Skeletal muscle tissue (tissue), 4 donors: ENCODE results near the gene KCNJ14. TPM values are rescaled to one million over a fixed set of nuclear protein-coding genes. Genes with fewer than 3 reads are reported as not detected.

Source experiments
- H3K27ac ChIP-seq: one replicate; pipeline ENCODE4 v1.7.0; 2013; ENCODE audit warnings: mild to moderate bottlenecking, low read depth, low read length, inconsistent platforms
- H3K27me3 ChIP-seq, 3 donors: one replicate each; pipeline ENCODE4 v1.7.0; 2013; ENCODE audit warnings: low read length in 3 of 3; ENCODE audit not compliant: control insufficient read depth in 3 of 3, insufficient read depth in 3 of 3
- H3K36me3 ChIP-seq, 3 donors: one replicate each; pipeline ENCODE4 v1.7.0; 2013; ENCODE audit warnings: low read length in 3 of 3; ENCODE audit not compliant: control insufficient read depth in 3 of 3, insufficient read depth in 3 of 3
- H3K4me1 ChIP-seq, 3 donors: one replicate each; pipeline ENCODE4 v1.7.0; 2013; ENCODE audit warnings: low read length in 3 of 3, mild to moderate bottlenecking in 3 of 3; ENCODE audit not compliant: control insufficient read depth in 3 of 3, insufficient read depth in 3 of 3
- H3K4me3 ChIP-seq, 3 donors: one replicate each; pipeline ENCODE4 v1.7.0; 2013; ENCODE audit warnings: low read length in 3 of 3
- H3K9ac ChIP-seq, 3 donors: one replicate each; pipeline ENCODE4 v1.7.0; 2013; ENCODE audit warnings: low read length in 3 of 3, mild to moderate bottlenecking in 3 of 3, moderate library complexity in 2 of 3, low read depth in 1 of 3
- H3K9me3 ChIP-seq, 3 donors: one replicate each; pipeline ENCODE4 v1.7.0; 2013; ENCODE audit warnings: low read length in 3 of 3; ENCODE audit not compliant: control insufficient read depth in 3 of 3
- total RNA-seq: library from RNA; depleted of rRNA; stranded (reverse); fragments of >200 nt; gene quantifications from one replicate; pipeline ENCODE4 v1.2.3, GENCODE V29; 2014
- donor health status: Osteomylitis.

KCNJ14 gene
- total RNA-seq, 1 donor from 2014 or later: 1.0 TPM

- Histone ChIP-seq H3K9ac (peak overlapping the region in 2 of 3 donors; percentile 93), H3K9me3 (no peaks in the 10 kb centered on the region), H3K4me3 (peak overlapping the region; percentile 96 to 99 (median 97)), H3K4me1 (peaks cover 20 to 38% (median 20%) of the 10 kb centered on the region in 3 donors), H3K36me3 (peaks cover 17 to 20% (median 19%) of the 10 kb centered on the region in 3 donors), H3K27me3 (peaks cover 20 to 28% (median 22%) of the 10 kb centered on the region in 3 donors), H3K27ac (peak overlapping the region; percentile 90)
Measured at GRCh38 chr19:48444936-48445200, 10.5 kb upstream of the KCNJ14 start.

- Histone ChIP-seq H3K4me3 (peak overlapping the region; percentile 96 to 99 (median 97)), H3K27me3 (peaks cover 20 to 28% (median 22%) of the 10 kb centered on the region in 3 donors), H3K4me1 (peaks cover 20 to 38% (median 20%) of the 10 kb centered on the region in 3 donors), H3K36me3 (peaks cover 20 to 23% (median 22%) of the 10 kb centered on the region in 3 donors), H3K9ac (peak overlapping the region; percentile 84 to 93 (median 93)), H3K9me3 (no peaks in the 10 kb centered on the region), H3K27ac (peak overlapping the region; percentile 90)
Measured at GRCh38 chr19:48445256-48445605, 10.1 kb upstream of the KCNJ14 start.

- Histone ChIP-seq H3K9ac (peak within 1 kb of the TSS; percentile 84 to 93 (median 93)), H3K4me3 (peak within 1 kb of the TSS; percentile 96 to 99 (median 97)), H3K4me1 (peaks cover 20 to 38% (median 20%) of the 10 kb centered on the region in 3 donors), H3K27me3 (peaks cover 20 to 28% (median 22%) of the 10 kb centered on the region in 3 donors), H3K36me3 (peaks cover 25 to 29% (median 28%) of the 10 kb centered on the region in 3 donors), H3K9me3 (no peaks in the 10 kb centered on the region), H3K27ac (peak within 1 kb of the TSS; percentile 90)
Measured at GRCh38 chr19:48445606-48446481, 9.5 kb upstream of the KCNJ14 start, which contains the start of gene GRWD1. Gene GRWD1, plus strand, starts transcription at chr19:48445983. Its CDS starts 23 bp downstream, at chr19:48446006.

DNA sequence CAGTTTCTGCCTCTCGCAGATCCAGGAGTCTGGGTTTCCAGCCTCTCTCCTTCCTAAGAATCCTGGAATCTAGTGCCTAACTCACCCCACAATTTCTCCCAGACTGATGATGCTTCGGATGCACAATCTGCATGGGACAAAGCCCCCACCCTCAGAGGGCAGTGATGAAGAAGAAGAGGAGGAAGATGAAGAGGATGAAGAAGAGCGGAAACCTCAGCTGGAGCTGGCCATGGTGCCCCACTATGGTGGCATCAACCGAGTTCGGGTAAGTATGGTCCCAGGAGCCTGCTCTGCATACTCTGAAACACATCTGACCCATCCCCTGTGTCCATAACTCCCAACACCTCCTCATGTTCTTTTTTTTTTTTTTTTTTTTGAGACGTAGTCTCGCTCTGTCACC, 8.8 kb upstream of the KCNJ14 start:
- no peak overlapping the region for H3K27ac ChIP-seq
- H3K4me1 ChIP-seq: peaks cover 20 to 38% (median 20%) of the 10 kb centered on the region in 3 donors
- H3K27me3 ChIP-seq: peaks cover 16 to 24% (median 17%) of the 10 kb centered on the region in 3 donors
- peak overlapping the region; percentile 96 to 99 (median 97) for H3K4me3 ChIP-seq
- H3K9me3 ChIP-seq: no peaks in the 10 kb centered on the region
- peak overlapping the region; percentile 84 to 93 (median 93) for H3K9ac ChIP-seq
- peaks cover 33 to 36% (median 35%) of the 10 kb centered on the region in 3 donors for H3K36me3 ChIP-seq

GRCh38 chr19:48448563-48448962, 6.8 kb upstream of the KCNJ14 start:
- Histone ChIP-seq H3K27me3 (peaks cover 5 to 12% (median 9%) of the 10 kb centered on the region in 3 donors), H3K9ac (no peak overlapping the region), H3K4me1 (peaks cover 20 to 46% (median 20%) of the 10 kb centered on the region in 3 donors), H3K27ac (no peak overlapping the region), H3K4me3 (no peak overlapping the region), H3K9me3 (no peaks in the 10 kb centered on the region), H3K36me3 (peaks cover 45 to 53% (median 46%) of the 10 kb centered on the region in 3 donors)

DNA sequence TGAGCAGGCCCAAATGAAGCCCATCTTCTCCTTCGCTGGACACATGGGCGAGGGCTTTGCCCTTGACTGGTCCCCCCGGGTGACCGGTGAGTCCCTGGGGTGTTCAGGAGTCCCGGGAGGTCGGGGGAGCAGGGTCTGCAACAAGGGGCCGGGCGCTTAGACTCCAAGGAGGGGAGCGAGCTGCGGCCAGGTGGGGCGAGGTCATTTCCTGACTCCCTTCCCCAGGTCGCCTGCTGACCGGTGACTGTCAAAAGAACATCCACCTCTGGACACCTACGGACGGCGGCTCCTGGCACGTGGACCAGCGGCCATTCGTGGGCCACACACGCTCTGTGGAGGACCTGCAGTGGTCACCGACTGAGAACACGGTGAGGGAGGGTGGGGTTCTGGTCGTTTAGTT, 4.9 kb upstream of the KCNJ14 start:
- H3K9ac ChIP-seq: no peak overlapping the region
- no peak overlapping the region for H3K27ac ChIP-seq
- no peaks in the 10 kb centered on the region for H3K27me3 ChIP-seq
- H3K36me3 ChIP-seq: peaks cover 53 to 57% (median 55%) of the 10 kb centered on the region in 3 donors
- H3K4me3 ChIP-seq: no peak overlapping the region
- peaks cover 9 to 33% (median 11%) of the 10 kb centered on the region in 3 donors for H3K4me1 ChIP-seq
- no peaks in the 10 kb centered on the region for H3K9me3 ChIP-seq

GRCh38 chr19:48450863-48451262, 4.5 kb upstream of the KCNJ14 start:
- Histone ChIP-seq H3K4me1 (peaks cover 11 to 33% (median 14%) of the 10 kb centered on the region in 3 donors), H3K36me3 (peaks cover 56 to 57% (median 57%) of the 10 kb centered on the region in 3 donors), H3K9me3 (no peaks in the 10 kb centered on the region), H3K9ac (no peak overlapping the region), H3K27me3 (no peaks in the 10 kb centered on the region), H3K4me3 (no peak overlapping the region), H3K27ac (no peak overlapping the region)

- Histone ChIP-seq H3K36me3 (peaks cover 55 to 60% (median 56%) of the 10 kb centered on the region in 3 donors), H3K9me3 (no peaks in the 10 kb centered on the region), H3K27me3 (no peaks in the 10 kb centered on the region), H3K27ac (no peak overlapping the region), H3K9ac (no peak overlapping the region), H3K4me1 (peaks cover 6 to 28% (median 8%) of the 10 kb centered on the region in 3 donors), H3K4me3 (no peak overlapping the region)
Measured at GRCh38 chr19:48451624-48452023, 3.8 kb upstream of the KCNJ14 start.

- Histone ChIP-seq H3K4me3 (no peak overlapping the region), H3K9ac (no peak overlapping the region), H3K4me1 (peaks cover 5 to 26% (median 7%) of the 10 kb centered on the region in 3 donors), H3K27ac (no peak overlapping the region), H3K36me3 (peaks cover 52 to 57% (median 56%) of the 10 kb centered on the region in 3 donors), H3K9me3 (no peaks in the 10 kb centered on the region), H3K27me3 (no peaks in the 10 kb centered on the region)
Measured at GRCh38 chr19:48452289-48453190, 2.8 kb upstream of the KCNJ14 start.
